Stimulated activated CD8-positive, alpha-beta memory T cell treated with anti-CD3 and anti-CD28 coated beads, Interleukin-7, amount 100 ng/mL, for 4 hours (primary cell): ENCODE measurements around the gene KCNC2.

ENCODE experiments used
- DNase-seq, 2 donors: peaks; one replicate each; pipeline ENCODE4 v3.0.0-alpha.2; 2020; ENCODE audit warnings: low read depth in 2 of 2

Gene KCNC2

DNA sequence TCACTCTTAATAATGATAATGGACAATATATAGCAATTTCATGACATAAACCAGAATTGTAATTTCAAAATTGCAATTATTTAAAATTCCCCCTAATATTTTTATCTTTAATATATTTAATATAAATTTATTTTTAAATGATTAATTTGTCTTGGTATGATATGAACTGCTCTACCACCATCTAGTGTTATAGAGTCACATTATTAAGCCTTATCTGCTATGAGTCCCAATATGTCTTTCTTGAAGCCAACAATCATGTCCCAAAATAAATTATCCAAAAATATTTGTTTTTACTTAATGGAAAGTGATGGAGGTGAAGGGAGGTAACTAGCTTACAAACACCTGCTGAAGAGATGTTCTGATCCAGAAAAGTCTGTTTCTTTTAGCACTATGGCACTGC, 151.4 kb downstream of the KCNC2 start:
- no peak for DNase-seq

DNA sequence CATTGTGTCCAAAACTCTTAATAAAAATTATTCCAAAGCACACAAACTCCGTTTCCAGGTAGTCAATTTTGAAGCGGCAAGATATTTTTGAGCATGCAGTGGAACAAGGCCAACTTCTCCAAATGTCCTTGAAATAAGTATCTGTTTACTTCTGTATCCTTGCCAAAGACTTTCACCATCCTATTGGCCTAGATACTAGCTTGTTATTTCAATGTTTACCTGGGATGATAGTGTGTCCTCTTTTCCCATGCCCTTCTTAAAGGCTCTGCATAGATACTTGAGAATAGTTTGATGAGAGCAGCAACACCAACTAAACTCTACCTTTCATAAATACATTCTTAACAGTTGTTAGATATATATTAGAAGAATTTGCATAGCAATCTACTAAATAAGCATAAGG, 160.9 kb downstream of the KCNC2 start:
- no peak for DNase-seq

GRCh38 chr12:75047885-75048525, 161.6 kb downstream of the KCNC2 start:
- DNase-seq, result no peak

DNA sequence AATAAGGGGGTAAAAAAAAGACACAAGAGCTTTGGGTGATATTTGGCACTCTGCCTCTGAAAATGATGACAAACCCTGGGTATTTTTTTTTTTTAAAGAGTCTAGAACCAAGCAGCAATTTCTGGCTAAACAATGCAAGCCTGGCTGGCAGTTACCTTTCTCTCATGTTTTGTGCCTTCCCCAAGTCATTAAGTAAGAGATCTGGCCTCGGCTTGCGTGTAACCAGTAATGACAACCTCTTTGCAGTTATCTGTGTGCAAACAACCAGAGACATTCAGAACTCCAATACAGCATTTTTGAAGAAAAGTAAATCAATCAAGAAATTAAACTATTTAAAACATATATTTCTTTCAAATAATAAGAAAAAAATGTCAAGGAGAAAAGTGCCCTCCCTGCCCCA, 167.5 kb downstream of the KCNC2 start:
- DNase-seq, result no peak

- DNase-seq, result no peak
Measured at GRCh38 chr12:75041472-75041871, 168.2 kb downstream of the KCNC2 start.

GRCh38 chr12:75020068-75020557, 189.5 kb downstream of the KCNC2 start:
- DNase-seq, result no peak

DNA sequence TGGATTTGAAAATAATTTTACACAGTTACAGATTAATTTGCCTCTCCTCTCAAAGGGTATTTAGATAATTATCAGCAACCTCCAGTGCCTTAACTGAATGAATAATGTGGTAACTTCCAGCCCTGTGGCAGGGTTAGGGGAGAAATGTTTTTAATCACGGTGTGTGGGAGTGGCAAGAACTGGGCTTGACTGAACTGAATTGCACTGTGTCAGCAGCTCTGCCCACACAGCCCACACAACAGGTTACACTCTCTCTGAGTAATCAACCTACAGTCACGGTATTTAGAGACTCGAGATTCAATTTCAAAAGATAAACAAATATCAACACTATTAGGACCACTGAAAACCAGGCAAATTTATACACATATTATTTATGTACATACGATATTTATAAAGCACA, 198.5 kb downstream of the KCNC2 start:
- DNase-seq, result no peak

DNA sequence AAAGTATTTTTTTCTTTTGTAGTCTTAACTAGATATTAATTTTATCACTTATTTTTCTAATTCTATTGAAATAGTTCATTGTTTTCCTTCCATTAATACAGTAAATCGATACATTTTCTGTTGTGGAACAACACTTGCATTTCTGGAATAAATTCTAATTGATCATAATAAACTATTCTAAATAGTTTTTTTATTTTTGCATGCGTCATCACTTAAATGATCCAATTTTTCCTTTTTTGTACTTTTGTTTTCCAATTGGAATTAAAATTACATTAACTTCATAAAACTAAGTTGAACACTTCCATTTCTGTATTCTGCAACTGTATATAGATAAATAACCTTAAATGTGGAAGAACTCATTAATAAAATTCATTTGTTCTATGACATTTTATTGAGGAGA, 202.5 kb downstream of the KCNC2 start:
- DNase-seq, result no peak

DNA sequence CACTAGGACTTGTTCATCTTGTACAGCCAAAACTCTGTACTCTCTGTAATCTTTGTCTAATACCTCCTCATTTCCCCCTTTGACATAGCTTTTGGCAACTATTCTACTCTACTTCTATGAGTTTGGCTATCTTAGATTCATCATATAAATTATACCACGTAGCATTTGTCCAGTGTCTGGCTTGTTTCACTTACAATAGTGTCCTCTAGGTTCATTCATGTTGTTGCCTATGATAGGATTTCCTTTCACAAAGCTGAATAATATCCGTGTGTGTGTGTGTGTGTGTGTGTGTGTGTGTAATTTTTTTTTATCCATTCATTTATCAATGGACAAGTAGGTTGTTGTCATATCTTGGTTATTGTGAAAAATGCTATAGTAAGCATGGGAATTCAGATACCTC, 209.5 kb downstream of the KCNC2 start:
- DNase-seq, result no peak

GRCh38 chr12:74999474-74999873, 210.2 kb downstream of the KCNC2 start:
- DNase-seq, result no peak
